GM12875 (cell line): ENCODE measurements around the gene SYDE2.

Source experiments
- H3K4me3 ChIP-seq: one replicate; pipeline ENCODE4 v1.5.1; 2011; ENCODE audit warnings: low read depth, low read length, control low read depth
- TF ChIP-seq, protein P1 (sequence below): IDR thresholded peaks from 2 replicates; pipeline ENCODE4 v1.5.1; 2011; ENCODE audit warnings: low read depth, mild to moderate bottlenecking, control low read depth, inconsistent platforms, low read length, moderate library complexity, borderline replicate concordance; ENCODE audit not compliant: insufficient read depth

SYDE2 gene

DNA sequence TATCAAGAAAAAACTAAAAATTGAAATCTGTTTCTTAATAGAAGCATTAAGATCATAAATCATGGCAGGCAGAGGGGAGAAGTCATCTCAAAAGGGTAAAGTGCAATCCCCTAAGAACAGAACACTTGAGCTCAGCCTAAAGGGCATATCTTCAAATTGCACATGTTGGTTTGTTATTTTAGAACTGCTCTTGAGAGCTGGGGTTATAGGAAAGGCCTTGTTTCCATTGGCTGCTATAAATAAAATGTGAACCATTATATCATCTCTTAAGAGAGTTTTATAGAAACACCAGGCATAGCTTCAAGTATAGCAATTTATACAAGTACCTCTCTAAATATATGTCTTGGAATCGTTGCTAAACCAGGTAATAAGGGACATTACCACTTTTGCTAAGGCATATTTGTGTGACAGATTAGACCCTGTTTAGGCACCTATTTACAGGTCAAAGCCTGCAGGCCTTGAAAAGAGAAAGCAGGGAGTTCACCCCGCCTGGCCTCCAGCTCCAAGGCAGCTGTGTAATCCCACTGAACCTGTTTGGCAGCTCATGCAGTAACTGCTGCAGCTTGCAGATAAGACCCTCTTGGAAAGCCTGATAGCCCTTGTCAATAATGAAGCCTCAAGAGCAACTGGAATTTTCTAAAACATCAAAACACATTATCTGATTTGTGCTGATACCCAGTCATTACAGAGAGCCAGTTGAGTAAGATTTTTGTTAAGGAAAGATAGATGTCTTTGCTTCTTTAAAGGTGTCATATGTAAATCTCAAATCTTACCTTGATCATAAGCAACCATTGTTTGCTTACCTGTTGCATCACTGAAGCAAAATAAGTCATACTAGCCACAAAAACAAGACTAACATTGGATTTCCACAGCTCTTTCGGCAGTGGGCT is 24.2 kb upstream of the SYDE2 start:
- TF ChIP-seq, protein P1, sequence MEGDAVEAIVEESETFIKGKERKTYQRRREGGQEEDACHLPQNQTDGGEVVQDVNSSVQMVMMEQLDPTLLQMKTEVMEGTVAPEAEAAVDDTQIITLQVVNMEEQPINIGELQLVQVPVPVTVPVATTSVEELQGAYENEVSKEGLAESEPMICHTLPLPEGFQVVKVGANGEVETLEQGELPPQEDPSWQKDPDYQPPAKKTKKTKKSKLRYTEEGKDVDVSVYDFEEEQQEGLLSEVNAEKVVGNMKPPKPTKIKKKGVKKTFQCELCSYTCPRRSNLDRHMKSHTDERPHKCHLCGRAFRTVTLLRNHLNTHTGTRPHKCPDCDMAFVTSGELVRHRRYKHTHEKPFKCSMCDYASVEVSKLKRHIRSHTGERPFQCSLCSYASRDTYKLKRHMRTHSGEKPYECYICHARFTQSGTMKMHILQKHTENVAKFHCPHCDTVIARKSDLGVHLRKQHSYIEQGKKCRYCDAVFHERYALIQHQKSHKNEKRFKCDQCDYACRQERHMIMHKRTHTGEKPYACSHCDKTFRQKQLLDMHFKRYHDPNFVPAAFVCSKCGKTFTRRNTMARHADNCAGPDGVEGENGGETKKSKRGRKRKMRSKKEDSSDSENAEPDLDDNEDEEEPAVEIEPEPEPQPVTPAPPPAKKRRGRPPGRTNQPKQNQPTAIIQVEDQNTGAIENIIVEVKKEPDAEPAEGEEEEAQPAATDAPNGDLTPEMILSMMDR = no peak
- no peak overlapping the region for H3K4me3 ChIP-seq

DNA sequence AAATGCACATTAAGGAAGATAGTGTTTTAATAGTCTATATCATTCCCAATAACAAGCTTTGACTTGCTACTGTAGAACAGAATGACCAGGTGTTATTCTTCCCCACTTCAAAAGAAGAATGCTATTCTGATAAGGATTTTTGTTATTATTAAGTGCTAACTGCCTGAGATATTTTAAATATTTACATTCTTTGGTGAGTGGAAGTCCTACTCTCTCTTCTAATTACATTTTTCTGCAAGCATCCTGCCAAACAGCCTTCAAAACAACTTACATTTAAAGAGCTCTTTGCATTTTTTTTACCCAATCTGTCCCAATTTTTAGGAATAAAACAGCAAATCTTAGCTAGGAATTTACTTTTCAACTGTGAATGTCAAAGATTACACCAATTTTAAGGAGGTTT is 23.5 kb upstream of the SYDE2 start:
- TF ChIP-seq, protein P1 = no peak
- no peak overlapping the region for H3K4me3 ChIP-seq

DNA sequence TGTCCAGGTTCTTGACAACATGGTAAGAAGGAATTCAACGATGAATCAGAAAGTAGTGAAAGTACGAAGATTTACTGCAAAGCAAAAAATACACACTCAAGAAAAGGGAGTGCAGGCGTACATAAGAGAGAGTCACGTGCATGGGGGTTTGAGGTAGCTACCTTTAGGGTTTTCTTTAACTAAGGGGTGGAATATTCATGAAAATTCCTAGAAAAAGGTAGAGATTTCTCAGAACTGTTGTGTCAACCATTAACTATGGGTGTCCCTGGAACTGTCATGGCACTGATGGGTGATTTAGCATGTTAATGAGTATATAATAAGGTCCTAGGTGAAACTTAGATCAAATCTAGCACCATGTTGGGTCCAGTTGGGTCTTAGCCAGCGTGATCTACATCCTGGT is 22.5 kb upstream of the SYDE2 start:
- H3K4me3 ChIP-seq = no peak overlapping the region

DNA sequence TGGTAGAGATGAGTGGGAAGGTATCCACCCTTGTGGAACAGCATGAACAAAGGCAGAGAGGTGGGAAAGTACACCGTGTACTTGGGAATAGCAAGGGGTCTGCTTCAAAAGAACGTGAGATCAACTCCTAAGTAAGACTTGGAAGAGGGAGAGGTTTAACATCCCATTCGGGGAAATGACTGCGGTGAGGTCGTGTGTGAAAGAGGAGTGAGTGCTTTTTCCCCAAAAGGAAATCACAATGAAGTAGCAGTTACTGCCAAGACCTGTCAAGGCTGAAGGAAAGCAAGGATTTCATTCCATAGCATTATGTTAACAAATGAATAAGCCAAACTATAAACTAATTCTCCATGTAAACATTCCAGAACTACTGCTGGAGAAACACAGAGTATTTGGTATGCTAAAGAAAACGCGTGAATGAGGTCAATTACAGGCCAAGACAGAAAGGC is 20.0 kb upstream of the SYDE2 start:
- TF ChIP-seq, protein P1 = no peak
- no peak overlapping the region for H3K4me3 ChIP-seq

More for the DNA sequence above, 22.5 kb upstream of the SYDE2 start:
- TF ChIP-seq, protein P1 = no peak

DNA sequence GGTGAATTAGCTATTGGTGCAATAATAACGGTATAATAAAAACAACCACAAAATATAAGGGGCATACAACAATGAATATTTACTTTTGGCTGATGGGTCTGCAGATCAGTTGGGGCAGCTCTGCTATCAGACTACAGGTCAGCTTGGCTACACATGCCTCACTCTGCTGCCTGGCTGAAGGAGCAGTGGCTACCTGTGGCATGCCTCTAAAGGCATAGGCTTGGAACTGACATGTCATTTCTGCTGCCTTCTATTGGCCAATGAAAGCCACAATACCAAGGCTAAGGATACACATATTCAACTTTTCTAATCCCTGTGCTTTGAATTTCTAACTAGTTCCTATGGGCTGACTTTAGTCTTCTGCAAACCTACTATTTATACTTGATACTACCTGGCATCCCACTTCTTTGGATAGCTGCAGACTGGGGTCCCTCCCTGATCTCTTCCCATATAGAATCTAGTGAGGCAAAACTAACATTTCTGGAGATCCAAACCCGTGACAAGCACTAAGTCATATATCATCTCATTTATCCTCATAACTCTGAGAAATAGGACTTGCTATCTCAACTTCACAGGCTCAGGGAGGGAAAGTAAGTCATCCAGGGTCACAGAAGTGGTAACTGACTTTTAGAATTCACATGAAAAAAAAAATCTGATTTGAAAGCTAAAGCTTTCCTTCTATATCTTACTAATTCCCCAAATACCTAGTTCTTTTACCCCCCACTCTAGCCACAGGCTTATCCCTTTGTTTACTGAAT is 19.2 kb upstream of the SYDE2 start:
- TF ChIP-seq, protein P1 = no peak
- no peak overlapping the region for H3K4me3 ChIP-seq

DNA sequence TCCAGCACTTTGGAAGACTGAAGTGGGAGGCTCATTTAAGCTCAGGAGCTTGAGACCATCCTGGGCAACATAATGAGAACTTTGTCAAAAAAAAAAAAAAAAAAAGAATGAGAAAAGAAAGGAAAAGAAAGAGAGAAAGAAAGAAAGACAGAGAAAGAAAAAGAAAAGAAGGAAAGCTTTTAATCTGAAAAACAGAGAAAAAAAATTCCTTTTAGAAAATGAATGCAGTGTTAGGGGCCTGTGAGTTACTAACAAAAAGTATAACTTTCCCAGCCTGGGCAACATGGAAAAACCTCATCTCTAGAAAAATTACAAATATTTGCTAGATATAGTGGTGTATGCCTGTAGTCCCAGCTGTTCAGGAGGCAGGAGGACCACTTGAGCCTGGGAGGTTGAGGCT is 15.9 kb upstream of the SYDE2 start:
- TF ChIP-seq, protein P1 = no peak

DNA sequence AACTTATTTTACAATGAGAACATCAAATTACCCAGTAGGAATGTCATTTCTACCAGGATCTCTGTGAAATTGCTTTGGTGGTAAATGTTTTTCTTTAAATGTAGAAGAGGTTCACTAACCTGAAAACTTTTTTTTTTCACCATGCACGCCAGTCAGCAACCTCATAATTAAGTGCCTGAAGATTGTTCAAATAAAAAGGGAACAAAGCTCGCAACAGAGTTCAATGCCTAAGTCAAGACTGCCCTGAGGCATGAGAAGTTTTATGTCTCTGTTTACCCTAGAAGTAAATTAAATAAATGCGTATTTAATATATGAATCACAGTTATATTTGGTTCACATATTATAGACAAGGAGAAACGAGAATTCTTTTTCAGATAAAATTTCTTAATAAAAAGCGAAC is 13.8 kb upstream of the SYDE2 start:
- H3K4me3 ChIP-seq = no peak overlapping the region
- TF ChIP-seq, protein P1 = no peak

More for the DNA sequence above, 15.9 kb upstream of the SYDE2 start:
- no peak overlapping the region for H3K4me3 ChIP-seq
